Measurements from ENCODE around the gene LINGO1.

GRCh38 chr15:77607111-77607893, 25.4 kb downstream of the LINGO1 start:
- TF ChIP-seq POLR2A (IDR thresholded peaks at IDR 0.05; ENCODE audit: low read depth, low read length) = no peak
- no peak for TF ChIP-seq TAF1 (IDR thresholded peaks at IDR 0.05; ENCODE audit: low read depth, low read length)
